Hepatic stellate cell (primary cell): ENCODE results near the gene COX8C.
"Not testable (repeated sequence)": the region's sequence is repeated elsewhere in the genome, so short reads cannot be mapped to it uniquely, and the experiment has no call there.

ENCODE experiments used
- DNase-seq: peaks from one replicate; pipeline ENCODE4 v3.0.0; 2011; ENCODE audit warnings: low spot score

Gene COX8C

DNA sequence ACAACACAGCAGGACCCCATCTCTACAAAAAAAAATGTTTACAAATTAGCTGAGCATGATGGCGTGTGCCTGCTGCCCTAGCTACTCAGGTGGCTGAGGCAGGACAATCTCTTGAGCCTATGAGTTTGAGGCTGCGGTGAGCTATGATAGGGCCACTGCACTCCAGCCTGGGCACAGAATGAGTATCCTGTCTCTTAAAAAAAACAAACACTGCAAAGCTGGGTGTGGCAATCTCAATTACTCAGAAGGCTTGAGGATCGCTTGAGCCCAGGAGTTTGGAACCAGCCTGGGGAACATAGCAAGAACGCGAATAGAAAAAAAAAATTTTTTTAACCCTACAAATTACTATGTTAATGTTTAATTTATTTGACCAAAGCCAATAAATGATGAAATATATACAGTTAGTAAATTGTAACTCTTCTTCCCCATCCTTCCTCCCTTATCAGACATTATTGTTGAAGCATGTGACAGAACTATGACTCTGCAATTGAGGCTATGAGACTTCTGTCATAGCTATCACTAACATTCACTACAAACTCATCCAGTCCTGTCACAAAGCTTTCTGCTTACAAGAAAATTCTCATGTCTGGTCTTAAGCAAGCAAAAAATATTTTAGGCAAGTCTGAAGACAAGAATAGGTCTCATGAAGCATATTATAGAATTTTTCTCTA is 23.9 kb upstream of the COX8C start:
- DNase-seq = no peak

DNA sequence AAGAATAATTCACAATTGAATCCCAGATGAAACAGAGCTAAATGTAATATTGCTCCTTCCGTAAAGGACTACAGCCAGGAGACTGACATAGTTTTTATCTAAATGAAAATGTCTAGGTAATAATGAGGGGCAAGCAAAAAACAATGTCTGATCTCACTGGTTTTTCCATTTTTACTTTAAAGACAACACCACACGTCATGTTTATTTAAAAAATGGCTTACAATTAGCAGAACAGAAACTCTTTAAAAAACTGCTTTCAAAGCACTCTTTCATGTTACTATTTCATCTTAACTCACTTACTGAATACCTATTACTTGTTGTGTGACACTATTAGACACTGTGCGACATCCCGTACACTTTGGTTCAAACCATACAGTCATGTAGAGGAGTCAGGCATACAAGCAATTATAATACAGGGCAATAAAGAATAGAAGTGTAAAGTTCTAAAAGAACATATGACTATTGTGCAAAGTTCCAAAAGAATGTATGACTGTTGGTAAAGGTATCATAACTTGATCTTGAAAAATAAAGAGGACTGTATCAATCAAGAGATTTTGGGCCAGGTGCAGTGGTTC is 23.3 kb upstream of the COX8C start:
- DNase-seq = no peak

DNA sequence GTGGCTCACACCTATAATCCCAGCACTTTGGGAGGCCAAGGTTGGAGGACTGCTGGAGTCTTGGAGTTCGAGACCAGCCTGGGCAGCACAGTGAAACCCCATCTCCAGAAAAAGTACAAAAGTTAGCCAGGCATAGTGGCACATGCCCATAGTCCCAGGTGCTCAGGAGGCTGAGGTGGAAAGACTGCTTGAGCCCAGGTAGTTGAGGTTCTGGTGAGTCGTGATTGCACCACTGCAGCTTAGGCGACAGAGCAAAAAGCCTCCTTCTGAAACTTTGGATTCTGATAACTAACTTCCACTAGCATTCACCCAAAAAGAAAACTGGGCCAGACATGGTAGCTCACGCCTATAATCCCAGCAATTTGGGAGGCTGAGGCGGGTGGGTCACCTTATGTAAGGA is 20.8 kb upstream of the COX8C start:
- DNase-seq = no peak

DNA sequence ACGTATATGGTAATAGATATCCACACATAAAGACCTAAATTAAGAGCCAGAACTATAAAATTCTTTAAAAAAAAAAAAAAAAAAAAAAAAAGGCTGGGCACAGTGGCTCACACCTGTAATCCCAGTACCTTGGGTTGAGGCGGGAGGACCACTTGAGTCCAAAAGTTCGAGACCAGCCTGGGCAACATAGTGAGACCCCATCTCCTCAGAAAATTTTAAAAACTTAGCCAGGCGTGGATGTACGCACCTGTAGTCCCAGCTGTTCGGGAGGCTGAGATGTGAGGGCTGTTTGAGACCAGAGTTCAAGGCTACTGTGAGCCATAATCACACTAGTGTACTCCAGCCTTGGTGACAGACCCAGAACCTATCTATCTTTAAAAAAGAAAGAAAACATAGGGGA is 18.4 kb upstream of the COX8C start:
- DNase-seq = no peak

DNA sequence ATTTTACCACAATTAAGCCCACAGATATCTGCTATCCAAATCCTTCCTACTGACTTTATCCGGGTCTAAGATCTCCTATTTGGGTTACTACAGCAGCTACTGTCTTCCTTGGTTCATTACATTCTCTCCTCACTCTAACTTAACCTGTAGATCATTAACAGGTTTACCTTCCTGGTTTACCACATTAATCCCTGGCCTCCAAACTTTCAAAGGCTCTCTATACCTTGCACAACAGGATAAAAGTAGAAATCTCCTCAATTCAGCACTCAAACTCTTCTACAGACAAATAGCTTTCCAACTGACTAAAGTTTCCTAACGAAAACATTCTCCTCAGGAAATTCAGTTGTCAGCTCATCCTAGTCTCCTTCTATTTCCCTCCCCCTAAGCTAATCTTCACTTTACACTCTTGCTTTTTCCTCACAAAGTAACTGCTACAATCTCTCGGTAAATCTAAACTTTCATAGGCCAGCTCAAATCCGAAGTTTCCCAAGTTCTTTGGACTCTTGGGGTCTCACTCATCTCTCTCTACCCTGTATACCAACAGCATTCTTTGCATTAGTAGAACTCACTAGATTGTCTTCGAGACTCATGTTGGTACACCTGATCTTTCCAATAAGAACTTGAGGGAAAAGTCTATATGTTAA is 16.9 kb upstream of the COX8C start:
- DNase-seq = no peak

GRCh38 chr14:93330609-93331000 is 16.4 kb upstream of the COX8C start:
- DNase-seq = no peak

DNA sequence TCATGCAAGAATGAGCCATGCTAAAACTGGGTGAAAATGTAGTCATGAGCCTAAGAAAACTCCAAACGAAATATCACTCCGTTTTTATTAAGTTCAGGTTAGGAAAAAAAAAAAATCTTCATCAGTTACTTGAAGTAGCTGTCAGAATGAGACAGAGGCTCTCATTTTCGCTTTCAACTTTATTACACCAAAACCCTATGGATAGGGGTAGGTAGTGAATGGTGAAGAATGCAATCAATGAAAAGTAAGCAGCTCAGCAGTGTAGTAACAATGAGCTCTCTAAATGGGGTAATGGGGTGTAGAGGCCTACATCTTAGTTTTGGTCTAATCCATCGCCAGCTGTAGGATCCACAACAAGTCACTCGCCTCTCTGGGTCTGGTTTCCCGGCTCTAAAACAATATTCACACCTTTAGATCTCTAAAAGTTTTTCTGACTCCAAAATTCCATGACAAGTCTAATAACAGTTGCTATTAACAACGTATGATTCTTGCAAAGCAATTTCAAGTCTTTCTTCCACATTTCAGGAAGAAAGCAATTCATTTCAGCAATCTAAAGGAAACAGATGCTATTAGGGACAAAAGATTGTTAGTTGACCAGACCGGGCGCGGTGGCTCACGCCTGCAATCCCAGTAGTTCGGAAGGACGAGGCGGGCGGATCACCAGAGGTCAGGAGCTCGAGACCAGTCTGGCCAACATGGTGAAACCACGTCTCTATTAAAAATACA is 15.8 kb upstream of the COX8C start:
- no peak for DNase-seq

DNA sequence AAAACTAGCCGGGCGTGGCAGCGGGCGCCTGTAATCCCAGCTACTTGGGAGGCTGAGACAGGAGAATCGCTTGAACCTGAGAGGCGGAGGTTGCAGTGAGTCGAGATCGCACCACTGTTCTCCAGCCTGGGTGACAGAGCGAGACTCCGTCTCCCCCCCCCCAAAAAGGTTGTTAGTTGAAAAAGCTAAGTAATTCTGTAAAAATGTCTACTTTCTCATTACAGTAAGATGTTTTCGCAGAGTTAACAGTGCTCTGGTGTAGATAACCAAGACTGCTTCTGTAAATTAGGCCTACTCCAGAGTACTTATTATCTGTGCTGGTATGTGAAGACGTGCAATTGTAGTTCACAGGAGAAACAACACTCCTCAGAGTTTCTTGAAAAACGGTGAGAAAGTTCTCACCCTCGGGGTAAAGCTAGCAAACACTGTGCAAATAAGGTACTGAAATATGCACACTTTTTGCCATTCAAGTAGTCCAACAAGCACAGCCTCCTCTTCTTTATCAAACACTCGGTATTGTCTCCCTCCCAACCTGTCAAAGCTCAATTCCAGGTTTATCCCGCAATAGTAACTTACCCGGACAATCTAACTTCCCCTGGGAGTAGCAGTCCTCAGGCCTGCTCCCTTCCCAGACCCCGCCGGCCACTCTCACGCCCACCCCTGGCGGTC is 15.1 kb upstream of the COX8C start:
- DNase-seq = no peak

DNA sequence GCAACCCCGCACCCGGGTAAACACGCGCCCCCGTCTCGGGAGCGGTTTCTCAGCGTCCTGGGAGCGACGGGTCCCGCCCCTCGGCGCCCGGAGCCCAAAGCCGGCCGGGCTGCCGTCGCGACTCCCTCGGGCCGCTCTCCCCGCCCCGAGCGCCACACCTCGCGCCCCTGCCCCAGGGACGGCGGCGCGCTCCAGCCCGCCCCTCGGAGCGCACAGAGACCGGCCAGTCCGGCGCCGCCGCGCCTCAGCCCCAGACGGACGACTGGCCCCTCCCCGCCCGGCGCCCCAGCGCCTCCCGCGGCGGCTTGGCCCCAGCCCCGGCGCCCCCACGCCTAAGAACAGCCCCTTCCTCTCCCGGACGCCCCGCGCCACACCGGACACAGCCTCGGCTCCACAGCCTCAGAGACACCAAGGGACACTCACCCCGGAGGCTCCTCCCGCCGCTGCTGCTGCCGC is 14.6 kb upstream of the COX8C start:
- DNase-seq = peak; percentile 47

DNA sequence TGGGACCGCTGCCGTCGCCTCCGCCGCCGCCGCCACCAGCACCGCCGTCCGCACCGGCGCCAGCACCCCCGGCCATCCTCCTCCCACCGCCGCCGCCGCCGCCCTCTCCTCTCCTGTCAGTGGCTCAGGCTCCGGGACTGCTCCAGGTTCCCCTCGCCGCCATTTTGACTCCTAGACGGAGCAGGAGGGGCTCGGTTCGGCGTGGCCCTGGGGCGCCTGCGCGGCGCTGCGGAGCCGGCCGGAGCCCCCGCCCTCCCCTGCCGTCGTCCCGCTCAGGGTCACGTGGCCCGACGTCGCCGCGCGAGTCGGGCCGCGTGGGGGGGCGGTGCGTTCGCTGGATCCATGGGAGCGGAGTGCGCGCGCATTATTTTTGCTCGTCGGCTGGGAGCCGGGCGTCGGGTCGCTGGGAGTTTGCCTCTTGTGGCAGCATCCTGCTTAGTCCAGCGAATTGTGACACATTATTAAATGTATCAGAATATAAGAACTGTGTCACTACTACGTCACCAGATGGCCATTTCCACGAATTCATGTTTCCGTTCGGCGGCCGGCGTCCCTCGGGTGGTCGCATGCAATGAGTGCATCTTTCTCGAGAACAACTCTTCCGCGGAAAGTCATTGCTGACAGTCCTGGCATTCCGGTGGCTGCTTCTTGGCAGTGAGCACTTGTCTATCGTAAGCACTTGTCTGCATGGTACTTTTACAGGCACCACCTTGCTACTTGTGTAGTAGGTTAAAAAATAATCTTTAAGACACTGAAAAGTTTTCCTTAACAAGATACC is 13.9 kb upstream of the COX8C start, which contains the start of gene BTBD7:
TSS of gene BTBD7 (minus strand) at position 184 of the 778 bp plus-strand sequence. CDS start 36,985 bp downstream, outside the sequence.
- DNase-seq = peak; percentile 96

GRCh38 chr14:93333631-93334103 is 13.3 kb upstream of the COX8C start:
- DNase-seq = no peak

- no peak for DNase-seq
Measured at GRCh38 chr14:93337143-93337753, 9.7 kb upstream of the COX8C start.

DNA sequence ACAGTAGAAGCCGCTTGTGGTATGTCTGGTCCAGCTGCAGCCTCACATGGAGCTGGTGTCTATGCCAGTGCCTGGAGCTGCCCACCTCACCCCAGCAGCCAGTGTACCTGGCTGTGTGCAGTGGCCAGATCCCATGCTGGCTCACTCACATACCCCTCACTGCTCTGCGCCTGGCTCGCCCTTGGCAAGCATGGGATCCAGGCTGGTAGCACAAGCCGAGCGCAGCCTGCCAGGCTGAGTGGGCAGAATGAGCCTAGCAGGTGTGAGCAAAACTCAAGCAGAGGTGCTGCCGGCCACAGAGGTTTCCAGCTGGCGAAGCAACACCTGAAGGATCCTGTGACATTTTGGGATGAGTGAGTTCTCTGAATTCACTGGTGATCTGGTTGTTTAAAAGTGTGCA is 9.1 kb upstream of the COX8C start:
- DNase-seq = no peak

DNA sequence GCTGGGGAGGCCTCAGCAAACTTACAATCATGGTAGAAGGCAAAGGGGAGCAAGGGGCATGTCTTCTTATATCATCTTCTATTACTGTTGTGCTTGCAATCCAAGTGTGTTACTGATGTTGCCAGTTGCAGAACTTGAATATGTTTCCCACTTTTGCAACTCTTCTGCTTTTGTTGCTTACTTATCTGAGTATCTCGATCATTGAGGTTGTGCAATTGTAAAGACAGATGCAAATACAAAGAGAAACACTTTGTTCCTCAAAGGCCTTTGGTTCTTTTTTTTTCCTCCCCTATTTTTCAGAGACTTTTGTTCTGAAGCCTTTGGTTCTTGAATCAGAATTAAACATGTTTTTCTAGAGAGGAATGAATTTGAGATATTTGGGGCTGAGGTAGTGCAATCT is 3.7 kb upstream of the COX8C start:
- no peak for DNase-seq

DNA sequence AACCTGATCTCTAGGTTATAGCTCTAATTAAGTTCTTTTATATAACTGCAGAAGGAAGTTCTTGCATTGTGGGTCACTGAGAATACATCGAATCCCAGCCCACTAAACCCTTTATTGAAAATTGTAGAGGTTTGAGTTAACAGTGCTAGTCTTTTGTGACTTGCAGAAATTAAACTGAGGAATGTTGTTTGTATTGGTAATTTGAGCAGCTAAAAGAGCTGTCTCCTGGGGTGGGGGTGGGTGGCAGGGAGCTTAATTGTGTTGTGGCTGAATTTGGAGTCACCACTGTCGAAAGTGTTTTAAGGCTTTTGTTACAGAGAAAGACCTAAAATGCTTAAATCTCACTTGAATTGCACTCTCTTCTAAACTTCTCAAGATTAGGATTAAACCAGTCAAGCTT is 3.2 kb upstream of the COX8C start:
- DNase-seq = no peak

DNA sequence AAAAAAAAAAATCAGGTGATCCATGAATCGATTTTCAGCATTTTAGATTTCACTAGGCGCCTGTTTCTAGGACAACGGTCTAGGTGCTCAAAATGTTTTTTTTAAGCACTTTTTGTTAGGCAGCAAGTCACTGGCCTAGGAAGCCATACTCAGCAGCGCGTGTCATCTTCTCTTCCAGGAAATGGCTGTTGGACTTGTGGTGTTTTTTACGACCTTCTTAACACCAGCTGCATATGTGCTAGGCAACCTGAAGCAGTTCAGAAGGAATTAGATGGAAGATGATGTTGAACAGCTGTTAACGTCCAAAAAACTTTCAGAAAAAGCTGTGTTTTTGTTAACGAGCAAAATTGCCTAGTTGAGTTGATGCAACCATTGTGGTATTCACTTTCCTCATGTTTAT is 868 bp downstream of the COX8C start:
- no peak for DNase-seq

GRCh38 chr14:93348292-93348691 is 1.3 kb downstream of the COX8C start:
- no peak for DNase-seq

DNA sequence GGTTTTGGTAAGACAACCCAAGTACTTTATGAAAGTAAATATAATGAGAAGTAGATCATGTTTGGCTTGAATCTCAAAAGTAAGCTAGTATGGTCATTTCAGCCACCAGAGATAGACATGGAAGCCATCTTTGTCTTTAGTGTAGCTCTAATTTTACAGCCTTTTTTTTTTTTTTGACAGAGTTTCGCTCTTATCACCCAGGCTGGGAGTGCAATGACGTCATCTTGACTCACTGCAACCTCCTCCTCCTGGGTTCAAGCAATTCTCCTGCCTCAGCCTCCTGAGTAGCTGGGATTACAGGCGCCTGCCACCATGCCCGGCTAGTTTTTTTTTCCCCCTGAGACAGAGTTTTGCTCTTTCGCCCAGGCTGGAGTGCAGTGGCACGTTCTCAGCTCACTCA is 7.9 kb downstream of the COX8C start:
- not testable (repeated sequence) for DNase-seq

DNA sequence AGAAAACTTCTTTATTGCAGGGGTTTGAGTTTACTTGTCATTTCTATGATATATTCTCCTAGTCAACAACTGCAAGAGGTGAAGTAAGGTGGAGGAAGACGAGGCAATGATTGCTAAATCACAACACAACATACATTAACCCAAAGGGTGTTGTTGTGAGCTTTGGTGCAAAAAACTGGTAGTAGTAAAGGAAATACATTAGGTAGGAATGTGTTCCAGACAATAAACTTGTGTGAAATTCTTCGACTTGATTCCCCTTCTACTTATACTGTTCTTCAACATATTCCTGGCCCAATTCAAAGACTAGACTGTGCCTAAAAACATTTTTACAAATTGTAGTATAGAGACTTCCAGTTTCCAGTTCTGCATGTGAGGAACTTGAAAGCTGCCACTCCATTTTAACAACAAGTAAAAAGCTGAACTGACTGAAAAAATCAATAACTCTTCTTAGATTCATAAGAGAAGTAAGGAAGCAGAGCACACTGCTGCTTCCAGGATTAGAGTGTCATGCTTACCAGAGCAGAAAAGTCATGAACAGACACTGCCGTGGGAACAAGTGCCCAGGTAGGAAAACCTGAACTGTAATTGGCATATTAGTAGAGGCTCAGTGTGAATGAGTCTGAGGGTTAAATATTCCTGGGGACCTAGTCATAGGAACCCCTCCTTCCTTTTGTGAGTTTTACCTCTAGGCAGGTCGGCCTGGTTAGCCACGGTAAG is 22.2 kb downstream of the COX8C start:
- no peak for DNase-seq

GRCh38 chr14:93369713-93370266 is 22.8 kb downstream of the COX8C start:
- DNase-seq = no peak
